T-helper 1 cell treated with Interleukin-12 subunit alpha and Interleukin-12 subunit beta and Interleukin-4 antibody, amounts not matched to agents 30 ng/mL and 1 ng/mL, for 36 hours (primary cell): ENCODE measurements around the gene DTNA. TPM values are rescaled to one million over a fixed set of nuclear protein-coding genes. Genes with fewer than 3 reads are reported as not detected.

Experiments
- intact Hi-C: fragments of 100-400 bp; cut with micrococcal nuclease; formaldehyde crosslinking; loops from one replicate; pipeline ENCODE4 v1.15.1; 2024
- total RNA-seq: library from RNA; stranded (reverse); gene quantifications from 2 replicates; pipeline ENCODE4 v1.2.3, GENCODE V29; 2022

Gene DTNA
- total RNA-seq, 1 donor from 2014 or later, result 0.05 TPM

GRCh38 chr18:34847408-34847807 lies 137.3 kb downstream of the DTNA start:
- intact Hi-C loops, result no loop called here

DNA sequence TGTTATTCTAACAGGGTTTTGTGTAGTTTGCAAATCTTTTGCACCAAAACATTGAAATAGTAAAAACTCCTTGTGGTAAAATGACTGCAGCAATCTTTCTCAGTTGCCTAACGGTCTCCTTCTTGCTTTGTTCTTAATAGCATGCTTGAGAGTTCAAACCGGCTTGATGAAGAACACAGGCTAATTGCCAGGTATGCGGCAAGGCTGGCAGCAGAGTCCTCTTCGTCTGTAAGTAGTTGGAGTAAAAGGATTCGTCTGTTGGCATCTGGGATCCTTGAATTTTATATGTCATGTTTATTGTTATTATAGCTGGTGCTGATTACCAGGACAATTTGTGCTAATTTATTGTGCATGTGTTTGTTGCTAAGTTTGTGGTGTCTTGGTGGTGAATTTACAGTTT lies 138.1 kb downstream of the DTNA start:
- intact Hi-C loops, result no loop called here

GRCh38 chr18:34848695-34849094 lies 138.6 kb downstream of the DTNA start:
- intact Hi-C loops, result no loop called here

- intact Hi-C loops, result no loop called here
Measured at GRCh38 chr18:34857320-34857719, 147.2 kb downstream of the DTNA start.

- intact Hi-C loops, result no loop called here
Measured at GRCh38 chr18:34858188-34858587, 148.1 kb downstream of the DTNA start.

DNA sequence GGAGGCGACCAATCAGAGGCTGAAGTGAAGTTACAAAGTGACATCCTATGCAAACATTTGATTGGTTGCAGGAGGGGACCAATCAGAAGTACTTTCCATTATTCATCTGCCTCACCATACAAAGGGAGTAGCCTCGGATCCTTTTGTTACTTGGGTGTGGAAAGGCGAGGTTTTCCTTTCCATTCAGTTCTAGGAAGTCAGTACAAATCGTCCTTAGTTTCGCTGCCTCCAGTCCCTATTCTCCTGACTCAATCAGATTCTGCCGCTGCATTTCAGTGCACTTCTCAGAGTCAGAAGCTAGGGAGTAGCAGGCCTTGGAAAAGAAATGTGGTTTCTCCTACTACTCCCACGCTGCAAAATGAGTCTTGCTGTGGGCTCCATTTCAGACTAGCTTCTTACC lies 149.4 kb downstream of the DTNA start:
- intact Hi-C loops, result no loop called here

DNA sequence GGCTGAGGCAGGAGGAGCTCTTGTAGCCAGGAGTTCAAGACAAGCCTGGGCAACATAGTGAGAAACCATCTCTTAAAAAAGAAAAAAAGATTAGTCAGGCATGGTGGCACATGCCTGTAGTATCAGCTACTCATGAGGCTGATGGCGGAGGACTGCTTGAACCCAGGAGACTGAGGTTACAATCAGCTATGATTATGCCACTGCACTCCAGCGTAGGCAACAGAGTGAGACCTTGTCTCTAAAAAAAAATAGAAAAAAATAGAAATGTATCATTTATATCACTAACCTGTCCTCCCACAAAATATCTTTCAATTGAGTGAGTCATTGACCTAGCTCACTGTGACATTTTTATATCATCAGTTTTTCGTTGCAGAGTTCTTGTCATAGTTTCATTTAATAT lies 152.5 kb downstream of the DTNA start:
- intact Hi-C loops, result loop anchor here (5.0 to 10.0 kb wide), 4 partner anchors 292 to 1628 kb away; no protein-coding TSS in a partner anchor

GRCh38 chr18:34863702-34864101 lies 153.6 kb downstream of the DTNA start:
- intact Hi-C loops, result loop anchor here (5.0 to 10.0 kb wide), 4 partner anchors 291 to 1629 kb away; no protein-coding TSS in a partner anchor

DNA sequence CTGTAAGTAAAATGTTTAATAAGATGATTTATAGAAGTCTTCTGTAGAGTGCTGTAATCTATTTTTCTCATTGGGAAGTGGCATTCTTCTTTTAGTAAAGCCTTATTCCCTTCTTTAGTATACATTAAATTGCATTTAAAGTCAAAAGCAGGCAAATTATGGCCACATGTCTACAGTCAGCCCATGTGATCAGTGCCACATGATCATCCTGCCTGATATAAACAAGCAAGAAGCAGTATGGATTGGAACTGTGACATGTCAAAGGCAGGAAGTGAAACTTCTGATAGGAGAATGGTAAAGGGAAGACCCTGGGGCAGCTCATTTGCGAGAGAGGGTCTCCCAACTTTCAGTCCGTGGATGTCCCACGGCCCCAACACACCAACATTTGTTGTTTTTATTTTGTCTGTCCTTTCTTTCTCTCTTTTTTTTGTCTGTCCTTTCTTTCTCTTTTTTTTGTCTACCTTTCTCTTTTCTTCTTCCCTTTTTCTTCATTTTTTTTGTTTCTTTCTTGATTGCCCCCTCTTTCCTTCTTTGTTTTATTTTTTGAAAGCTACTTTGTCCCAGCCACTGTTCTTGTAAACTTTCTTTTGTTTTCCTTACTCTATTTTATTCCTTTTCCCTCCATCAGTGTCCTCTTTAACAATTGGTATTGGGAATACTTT lies 154.9 kb downstream of the DTNA start:
- intact Hi-C loops, result loop anchor here (5.0 to 10.0 kb wide), 4 partner anchors 290 to 1630 kb away; no protein-coding TSS in a partner anchor

DNA sequence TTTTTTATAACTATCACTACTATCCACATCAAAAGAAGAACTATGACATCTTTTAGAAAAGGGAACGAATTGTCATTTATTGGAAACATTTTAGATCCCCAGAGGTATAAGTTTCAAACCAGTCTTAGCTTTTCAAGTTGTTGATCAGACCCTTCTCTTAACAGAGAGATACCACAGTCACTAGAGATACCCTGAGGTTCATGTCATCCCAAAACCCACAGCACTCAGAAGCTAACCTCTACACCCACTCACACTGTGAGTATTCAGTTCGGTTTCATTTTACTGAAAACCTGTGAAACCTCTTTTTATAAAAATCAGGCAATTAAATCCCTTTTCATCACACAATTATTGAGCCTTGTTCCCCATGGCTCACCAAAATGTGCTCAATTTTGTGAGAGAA lies 156.2 kb downstream of the DTNA start:
- intact Hi-C loops, result loop anchor here (1.0 to 10.0 kb wide), 4 partner anchors 288 to 1632 kb away; no protein-coding TSS in a partner anchor

- intact Hi-C loops, result loop anchor here (1.0 to 10.0 kb wide), 4 partner anchors 288 to 1632 kb away; no protein-coding TSS in a partner anchor
Measured at GRCh38 chr18:34866739-34867138, 156.6 kb downstream of the DTNA start.

DNA sequence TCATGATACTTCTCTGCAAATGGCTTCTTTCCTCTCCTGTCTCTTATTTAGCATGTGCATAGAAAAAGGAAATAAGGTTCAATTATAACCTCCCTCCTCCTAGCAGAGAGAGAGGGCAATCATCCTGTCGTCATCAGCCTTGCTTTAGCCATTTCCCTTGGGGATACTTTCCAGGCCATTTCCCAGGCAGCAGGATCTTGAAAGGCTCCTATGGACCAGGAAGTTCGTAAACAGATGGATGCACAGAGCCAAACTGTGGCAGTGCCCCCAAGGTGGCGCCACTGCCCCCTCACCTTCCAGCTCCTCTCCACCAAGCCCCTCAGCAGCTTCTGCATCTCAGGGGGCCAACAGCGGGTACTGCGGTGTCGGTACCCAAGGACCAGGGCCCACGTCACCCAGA lies 157.4 kb downstream of the DTNA start:
- intact Hi-C loops, result loop anchor here (10.0 kb wide), 3 partner anchors 287 to 1633 kb away; no protein-coding TSS in a partner anchor

DNA sequence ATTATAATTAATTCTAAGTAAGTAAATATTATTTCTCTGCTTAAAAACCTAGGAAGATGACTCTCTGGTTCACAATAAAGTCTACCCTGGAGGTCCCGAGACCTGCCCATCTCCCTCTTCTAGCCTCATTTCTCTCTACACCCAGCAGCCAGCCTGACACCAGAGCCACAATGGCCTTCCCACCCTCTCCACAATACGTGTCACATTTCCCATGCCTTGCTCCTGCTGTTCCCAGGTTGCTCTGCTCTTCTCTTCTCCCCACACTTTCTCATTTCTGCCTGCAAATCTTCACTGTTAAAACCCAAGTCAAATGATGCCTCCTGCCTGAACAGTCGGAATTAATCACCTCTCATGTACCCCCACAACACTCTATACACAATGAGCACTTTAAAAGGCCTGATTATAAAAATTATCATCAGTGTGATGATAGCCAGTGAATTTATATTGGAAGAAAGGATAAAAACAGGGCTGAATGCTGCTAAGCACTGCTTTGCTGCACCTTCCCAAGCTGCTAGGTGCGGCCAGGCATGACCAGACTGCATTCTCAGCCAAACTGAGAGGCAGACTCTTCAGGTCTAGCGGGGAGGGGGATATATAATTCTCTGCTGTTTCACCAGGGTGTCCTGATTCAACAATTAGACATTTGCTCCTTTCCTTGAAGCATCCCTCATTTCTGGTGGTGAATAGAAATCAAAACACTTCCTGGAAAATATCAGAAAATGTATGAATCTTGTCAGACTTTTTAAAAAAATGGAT lies 160.6 kb downstream of the DTNA start:
- intact Hi-C loops, result no loop called here

GRCh38 chr18:34871435-34871834 lies 161.3 kb downstream of the DTNA start:
- intact Hi-C loops, result no loop called here

GRCh38 chr18:34872066-34872465 lies 162.0 kb downstream of the DTNA start:
- intact Hi-C loops, result no loop called here

GRCh38 chr18:34873986-34874580 lies 164.0 kb downstream of the DTNA start:
- intact Hi-C loops, result no loop called here

DNA sequence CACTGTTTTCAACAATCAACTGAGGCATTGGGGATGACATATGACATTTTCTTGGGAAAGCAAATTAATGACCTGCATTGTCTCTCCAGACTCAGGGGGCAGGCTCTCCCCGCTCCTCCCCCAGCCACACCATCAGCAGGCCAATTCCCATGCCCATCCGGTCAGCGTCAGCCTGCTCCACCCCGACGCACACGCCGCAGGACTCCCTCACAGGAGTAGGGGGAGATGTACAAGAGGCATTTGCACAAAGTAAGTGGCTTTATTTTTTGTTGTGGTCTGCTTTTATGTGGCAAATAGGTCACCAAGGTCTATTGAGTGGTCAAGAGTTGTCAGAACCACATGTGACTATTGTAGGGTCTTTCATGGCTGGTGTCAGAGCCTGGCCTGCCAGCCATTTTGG lies 165.1 kb downstream of the DTNA start:
- intact Hi-C loops, result no loop called here

- intact Hi-C loops, result no loop called here
Measured at GRCh38 chr18:34880403-34880802, 170.3 kb downstream of the DTNA start.

DNA sequence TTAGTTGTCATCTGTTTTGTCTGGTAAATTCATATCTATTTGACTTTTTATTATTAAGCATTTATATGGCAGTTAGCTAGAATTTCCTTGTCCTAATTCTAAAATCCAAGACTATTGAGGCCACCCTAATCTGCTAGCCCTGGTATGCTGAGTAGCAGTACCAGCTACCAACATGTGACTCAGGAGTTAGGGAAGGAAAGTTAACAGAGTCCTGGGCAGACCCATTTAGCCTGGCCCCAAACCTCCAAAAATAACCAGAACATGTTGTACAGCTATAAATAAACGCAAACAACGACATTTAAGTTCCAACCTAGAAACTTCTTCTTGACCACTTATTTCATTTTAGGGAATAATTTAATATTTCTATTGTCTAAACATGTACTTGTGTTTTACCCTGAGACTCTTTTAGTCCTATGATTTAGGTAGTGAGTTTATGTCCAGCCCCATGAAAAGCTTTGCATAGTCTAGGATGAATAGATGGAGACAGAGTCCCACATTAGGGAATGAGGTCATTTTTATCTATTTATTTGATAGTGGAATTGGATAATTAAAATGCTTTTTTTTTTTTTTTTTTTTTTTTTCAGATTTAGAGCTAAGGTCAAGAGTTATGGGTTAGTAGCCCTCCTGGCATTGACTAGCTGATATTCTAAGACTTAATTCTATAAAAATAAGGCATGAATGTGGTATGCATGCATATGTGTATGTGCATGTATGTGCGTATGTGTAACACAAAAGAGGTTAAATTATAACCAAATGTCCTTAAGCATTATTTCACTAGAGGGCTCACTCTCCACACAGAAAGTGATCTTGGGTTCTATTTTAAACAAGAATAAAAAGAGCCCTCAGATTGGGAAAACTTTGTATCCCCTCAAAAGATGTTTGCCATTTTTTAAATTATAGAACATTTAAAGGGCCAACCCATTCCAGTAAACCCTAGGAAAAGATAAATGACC lies 171.1 kb downstream of the DTNA start:
- intact Hi-C loops, result no loop called here

GRCh38 chr18:34884436-34884835 lies 174.3 kb downstream of the DTNA start:
- intact Hi-C loops, result no loop called here

DNA sequence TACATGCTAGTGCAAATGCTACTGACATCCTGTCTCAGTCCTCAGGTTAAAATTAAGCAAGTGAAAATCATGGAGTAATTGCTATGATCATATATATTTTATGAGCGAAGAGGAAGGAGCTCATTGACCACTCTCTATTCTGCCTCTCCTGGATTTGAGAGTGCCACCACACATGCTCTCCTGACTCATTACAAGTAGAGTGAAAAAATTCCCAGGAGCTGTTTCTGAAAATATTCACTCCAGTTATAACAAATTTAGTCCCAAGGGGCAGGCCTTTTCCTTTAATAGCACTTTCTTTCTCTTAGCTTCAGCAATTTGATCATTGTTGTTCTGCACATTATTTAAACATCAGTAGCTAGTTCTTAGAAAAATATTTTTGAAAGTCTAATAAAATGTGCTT lies 176.1 kb downstream of the DTNA start:
- intact Hi-C loops, result no loop called here
